ENCODE measurements around the gene TMEM229A. TPM values are rescaled to one million over a fixed set of nuclear protein-coding genes. Genes with fewer than 3 reads are reported as not detected.

The TMEM229A gene
- total RNA-seq, 4 donors from 2014 or later = 0.27 to 0.49 TPM; not detected in 2

DNA sequence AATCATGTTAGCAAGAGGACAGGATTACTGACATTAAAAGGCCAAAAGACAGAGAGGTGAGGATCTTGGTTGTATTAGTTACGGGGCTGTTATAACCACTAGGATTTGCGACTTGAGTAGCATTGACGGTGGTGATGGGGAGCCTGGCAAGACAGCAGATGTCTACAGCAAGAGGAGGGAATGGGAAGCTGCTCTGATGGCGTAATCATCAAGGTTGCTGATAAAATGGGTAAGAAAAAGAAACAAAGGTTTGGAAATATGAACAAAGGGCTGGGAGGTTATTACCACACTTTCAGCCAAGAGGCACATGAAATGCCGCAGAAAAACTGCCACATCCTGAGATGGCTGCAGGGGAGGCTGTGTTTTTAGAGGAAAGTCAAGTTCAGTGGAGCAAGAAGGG lies 33.9 kb downstream of the TMEM229A start:
- Histone ChIP-seq H3K9me3 (no peaks in the 10 kb centered on the region), H3K4me1 (no peaks in the 10 kb centered on the region), H3K4me3 (replicated peaks in 1 of 3) (no peak overlapping the region), H3K27me3 (no peaks in the 10 kb centered on the region), H3K27ac (no peak overlapping the region), H3K36me3 (no peaks in the 10 kb centered on the region)
- 89 to 90% methylated on average over 5 of the region's 5 CpGs for WGBS, 2 donors
- DNase-seq = no peak
- intact Hi-C loops (cut with DNase I) = no loop called here
- TF ChIP-seq POLR2A (IDR thresholded peaks at IDR 0.05) = no peak
- TF ChIP-seq, protein P1, sequence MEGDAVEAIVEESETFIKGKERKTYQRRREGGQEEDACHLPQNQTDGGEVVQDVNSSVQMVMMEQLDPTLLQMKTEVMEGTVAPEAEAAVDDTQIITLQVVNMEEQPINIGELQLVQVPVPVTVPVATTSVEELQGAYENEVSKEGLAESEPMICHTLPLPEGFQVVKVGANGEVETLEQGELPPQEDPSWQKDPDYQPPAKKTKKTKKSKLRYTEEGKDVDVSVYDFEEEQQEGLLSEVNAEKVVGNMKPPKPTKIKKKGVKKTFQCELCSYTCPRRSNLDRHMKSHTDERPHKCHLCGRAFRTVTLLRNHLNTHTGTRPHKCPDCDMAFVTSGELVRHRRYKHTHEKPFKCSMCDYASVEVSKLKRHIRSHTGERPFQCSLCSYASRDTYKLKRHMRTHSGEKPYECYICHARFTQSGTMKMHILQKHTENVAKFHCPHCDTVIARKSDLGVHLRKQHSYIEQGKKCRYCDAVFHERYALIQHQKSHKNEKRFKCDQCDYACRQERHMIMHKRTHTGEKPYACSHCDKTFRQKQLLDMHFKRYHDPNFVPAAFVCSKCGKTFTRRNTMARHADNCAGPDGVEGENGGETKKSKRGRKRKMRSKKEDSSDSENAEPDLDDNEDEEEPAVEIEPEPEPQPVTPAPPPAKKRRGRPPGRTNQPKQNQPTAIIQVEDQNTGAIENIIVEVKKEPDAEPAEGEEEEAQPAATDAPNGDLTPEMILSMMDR (IDR thresholded peaks at IDR 0.05) = no peak

DNA sequence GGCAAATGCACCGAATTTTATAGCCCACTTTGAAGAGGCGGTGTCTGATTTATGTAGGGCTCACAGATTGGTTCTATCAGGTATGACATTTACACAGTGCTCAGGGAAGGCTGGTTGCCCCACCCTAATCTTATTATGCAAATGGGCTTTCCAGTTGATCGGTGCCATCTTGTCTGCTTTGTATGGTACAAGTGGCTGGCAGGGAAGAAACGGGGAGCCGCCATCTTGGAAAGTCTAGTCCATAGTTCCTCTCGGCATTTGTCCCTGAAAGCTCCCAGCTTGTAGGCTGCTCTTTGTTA lies 36.6 kb downstream of the TMEM229A start:
- Histone ChIP-seq H3K27me3 (no peaks in the 10 kb centered on the region), H3K36me3 (no peaks in the 10 kb centered on the region), H3K27ac (no peak overlapping the region), H3K4me1 (no peaks in the 10 kb centered on the region), H3K4me3 (replicated peaks in 1 of 3) (no peak overlapping the region), H3K9me3 (no peaks in the 10 kb centered on the region)
- DNase-seq = no peak
- 95 to 98% methylated on average over 6 of the region's 6 CpGs for WGBS, 2 donors
- TF ChIP-seq, protein P1 (IDR thresholded peaks at IDR 0.05) = no peak
- TF ChIP-seq POLR2A (IDR thresholded peaks at IDR 0.05) = no peak
- intact Hi-C loops (cut with DNase I) = no loop called here

DNA sequence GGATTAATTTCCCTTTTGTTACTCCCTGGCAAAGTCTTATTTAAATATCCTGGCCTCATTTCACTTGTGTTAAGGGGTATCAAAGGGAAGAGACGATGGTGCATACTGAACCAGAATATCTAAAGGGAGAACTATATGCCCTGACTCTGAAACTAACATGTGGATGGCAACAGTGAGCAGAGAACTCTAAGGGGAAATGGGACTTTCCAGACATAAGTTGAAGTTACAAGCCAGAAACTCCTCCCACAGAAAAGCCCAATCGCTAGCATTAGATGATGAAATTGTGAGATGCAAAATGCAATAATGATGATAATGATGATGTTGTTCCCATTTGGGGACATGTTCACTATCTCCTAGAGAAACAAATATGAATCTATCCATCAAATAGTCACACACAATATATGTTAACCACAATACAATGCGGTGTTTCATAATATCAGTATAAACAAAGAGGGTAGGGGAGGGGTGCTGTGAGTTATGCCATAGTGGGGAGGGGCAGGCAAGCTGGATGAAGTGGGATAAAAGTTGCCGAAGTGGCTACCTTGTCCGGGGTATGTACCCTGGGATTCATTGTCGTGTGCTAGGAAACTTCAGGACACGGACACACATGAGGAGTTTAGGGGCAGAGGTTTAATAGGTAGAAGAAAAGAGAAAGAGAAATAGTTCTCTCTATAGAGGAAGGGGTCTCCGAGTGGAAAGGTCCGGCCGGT lies 37.1 kb downstream of the TMEM229A start:
- DNase-seq = no peak
- Histone ChIP-seq H3K4me1 (no peaks in the 10 kb centered on the region), H3K36me3 (no peaks in the 10 kb centered on the region), H3K9me3 (no peaks in the 10 kb centered on the region), H3K4me3 (replicated peaks in 1 of 3) (no peak overlapping the region), H3K27me3 (no peaks in the 10 kb centered on the region), H3K27ac (no peak overlapping the region)
- intact Hi-C loops (cut with DNase I) = no loop called here
- 90 to 93% methylated on average over 10 of the region's 10 CpGs for WGBS, 2 donors
- TF ChIP-seq, protein P1 (IDR thresholded peaks at IDR 0.05) = no peak
- TF ChIP-seq POLR2A (IDR thresholded peaks at IDR 0.05) = no peak

DNA sequence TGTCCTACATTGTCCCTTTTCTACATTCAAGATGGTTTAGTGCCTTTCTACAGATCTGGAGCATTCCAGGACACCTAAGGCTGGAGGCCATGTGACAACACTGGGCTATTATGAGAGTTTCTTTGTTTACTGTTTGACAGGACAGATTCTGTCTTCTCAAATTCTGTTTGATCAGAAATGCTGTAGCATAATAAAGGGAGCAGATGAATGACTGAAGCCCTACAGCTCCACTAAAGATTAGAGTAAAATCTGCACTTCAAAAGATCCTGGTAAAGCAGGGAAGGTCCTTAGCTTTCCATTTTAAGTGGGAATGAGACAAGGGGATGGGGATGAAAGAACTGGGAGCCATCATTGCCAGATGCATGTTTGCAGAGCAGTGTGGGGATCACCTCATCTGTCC lies 38.4 kb downstream of the TMEM229A start:
- intact Hi-C loops (cut with DNase I) = no loop called here

DNA sequence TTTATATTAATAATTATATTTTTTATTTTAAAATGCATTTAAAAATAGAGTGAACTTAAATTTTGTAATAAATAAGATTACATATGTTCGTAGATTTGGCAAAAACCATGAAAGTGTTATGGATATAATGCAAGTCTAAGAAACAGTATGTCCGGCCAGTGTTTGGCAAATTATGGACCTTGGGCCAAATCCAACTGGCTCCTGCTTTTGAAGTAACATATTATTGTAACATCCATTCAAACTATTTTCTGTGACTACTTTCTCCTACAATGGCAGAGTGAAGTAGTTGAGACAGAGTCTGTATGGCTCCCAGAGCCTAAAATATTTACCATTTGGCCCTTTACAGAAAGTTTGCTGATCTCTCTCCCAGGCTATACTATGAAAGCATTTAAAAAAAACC lies 38.9 kb downstream of the TMEM229A start:
- Histone ChIP-seq H3K27me3 (no peaks in the 10 kb centered on the region), H3K4me1 (no peaks in the 10 kb centered on the region), H3K9me3 (no peaks in the 10 kb centered on the region), H3K4me3 (replicated peaks in 1 of 3) (no peak overlapping the region), H3K27ac (no peak overlapping the region), H3K36me3 (no peaks in the 10 kb centered on the region)
- WGBS, 2 donors = 76 to 83% methylated on average over 2 of the region's 2 CpGs
- no peak for TF ChIP-seq POLR2A (IDR thresholded peaks at IDR 0.05)
- TF ChIP-seq, protein P1 (IDR thresholded peaks at IDR 0.05) = no peak
- intact Hi-C loops (cut with DNase I) = no loop called here
- DNase-seq = no peak

More for the DNA sequence above, 38.4 kb downstream of the TMEM229A start:
- no peaks in the 10 kb centered on the region for H3K9me3 ChIP-seq
- DNase-seq = no peak
- H3K36me3 ChIP-seq = no peaks in the 10 kb centered on the region
- H3K4me1 ChIP-seq = no peaks in the 10 kb centered on the region
- no peak overlapping the region for H3K4me3 ChIP-seq (replicated peaks in 1 of 3)
- no peaks in the 10 kb centered on the region for H3K27me3 ChIP-seq
- H3K27ac ChIP-seq = no peak overlapping the region
- TF ChIP-seq POLR2A (IDR thresholded peaks at IDR 0.05) = no peak
- TF ChIP-seq, protein P1 (IDR thresholded peaks at IDR 0.05) = no peak

Measured in thyroid gland (tissue), 4 donors.